ENCODE data around the gene PRRG2.

Gene PRRG2

GRCh38 chr19:49624967-49625910 is 44.1 kb downstream of the PRRG2 start:
- H3K9ac ChIP-seq = no peak overlapping the region
- peaks cover 9% of the 10 kb centered on the region for H3K79me2 ChIP-seq
- H3K9me3 ChIP-seq (ENCODE audit: control insufficient read depth, low read length) = no peaks in the 10 kb centered on the region
- H3K36me3 ChIP-seq (ENCODE audit: control insufficient read depth, insufficient read depth, low read length) = no peaks in the 10 kb centered on the region
- no peak for TF ChIP-seq CTCF (IDR thresholded peaks at IDR 0.05)
- no peak overlapping the region for H2AFZ ChIP-seq
- no peaks in the 10 kb centered on the region for H3K27me3 ChIP-seq (ENCODE audit: control insufficient read depth, insufficient read depth, low read length)
- no peak overlapping the region for H3K4me3 ChIP-seq (ENCODE audit: low read depth, low read length)
- no peak overlapping the region for H3K27ac ChIP-seq
- H3K4me2 ChIP-seq (ENCODE audit: low read length) = no peak overlapping the region
- H3K4me1 ChIP-seq = no peaks in the 10 kb centered on the region

DNA sequence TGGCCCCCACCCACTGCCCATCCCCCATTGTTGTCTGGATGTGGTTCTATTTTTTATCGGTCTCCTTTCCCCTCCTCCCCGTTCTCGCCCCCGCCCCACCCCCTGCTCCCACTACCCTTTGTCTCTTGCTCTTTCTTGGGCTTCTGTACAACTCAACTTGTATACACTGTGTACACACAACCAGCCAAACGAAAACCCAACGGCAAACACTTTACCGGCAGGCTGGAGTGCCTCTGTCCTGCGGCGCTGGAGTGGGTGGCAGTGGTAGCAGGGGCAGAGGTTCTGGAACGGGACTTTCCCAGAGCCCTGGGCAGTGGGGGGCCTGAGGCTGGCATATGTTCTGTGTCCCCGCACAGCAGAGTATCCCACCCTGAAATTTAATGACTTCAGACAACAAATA is 45.1 kb downstream of the PRRG2 start:
- H3K27me3 ChIP-seq (ENCODE audit: control insufficient read depth, insufficient read depth, low read length) = no peaks in the 10 kb centered on the region
- H3K79me2 ChIP-seq = peaks cover 4% of the 10 kb centered on the region
- no peaks in the 10 kb centered on the region for H3K36me3 ChIP-seq (ENCODE audit: control insufficient read depth, insufficient read depth, low read length)
- no peak for TF ChIP-seq CTCF (IDR thresholded peaks at IDR 0.05)
- no peak overlapping the region for H3K4me2 ChIP-seq (ENCODE audit: low read length)
- no peak overlapping the region for H3K27ac ChIP-seq
- no peak overlapping the region for H2AFZ ChIP-seq
- H3K4me1 ChIP-seq = peaks cover 6% of the 10 kb centered on the region
- no peaks in the 10 kb centered on the region for H3K9me3 ChIP-seq (ENCODE audit: control insufficient read depth, low read length)
- H3K4me3 ChIP-seq (ENCODE audit: low read depth, low read length) = no peak overlapping the region
- H3K9ac ChIP-seq = no peak overlapping the region

- TF ChIP-seq CTCF (IDR thresholded peaks at IDR 0.05) = no peak
- Histone ChIP-seq H3K9me3 (ENCODE audit: control insufficient read depth, low read length) (no peaks in the 10 kb centered on the region), H3K27ac (no peak overlapping the region), H3K36me3 (ENCODE audit: control insufficient read depth, insufficient read depth, low read length) (no peaks in the 10 kb centered on the region), H3K79me2 (no peaks in the 10 kb centered on the region), H3K27me3 (ENCODE audit: control insufficient read depth, insufficient read depth, low read length) (no peaks in the 10 kb centered on the region), H3K4me3 (ENCODE audit: low read depth, low read length) (no peak overlapping the region), H3K4me1 (peaks cover 6% of the 10 kb centered on the region), H2AFZ (no peak overlapping the region), H3K9ac (no peak overlapping the region), H3K4me2 (ENCODE audit: low read length) (no peak overlapping the region)
Observed at GRCh38 chr19:49629659-49630058, 48.5 kb downstream of the PRRG2 start.

DNA sequence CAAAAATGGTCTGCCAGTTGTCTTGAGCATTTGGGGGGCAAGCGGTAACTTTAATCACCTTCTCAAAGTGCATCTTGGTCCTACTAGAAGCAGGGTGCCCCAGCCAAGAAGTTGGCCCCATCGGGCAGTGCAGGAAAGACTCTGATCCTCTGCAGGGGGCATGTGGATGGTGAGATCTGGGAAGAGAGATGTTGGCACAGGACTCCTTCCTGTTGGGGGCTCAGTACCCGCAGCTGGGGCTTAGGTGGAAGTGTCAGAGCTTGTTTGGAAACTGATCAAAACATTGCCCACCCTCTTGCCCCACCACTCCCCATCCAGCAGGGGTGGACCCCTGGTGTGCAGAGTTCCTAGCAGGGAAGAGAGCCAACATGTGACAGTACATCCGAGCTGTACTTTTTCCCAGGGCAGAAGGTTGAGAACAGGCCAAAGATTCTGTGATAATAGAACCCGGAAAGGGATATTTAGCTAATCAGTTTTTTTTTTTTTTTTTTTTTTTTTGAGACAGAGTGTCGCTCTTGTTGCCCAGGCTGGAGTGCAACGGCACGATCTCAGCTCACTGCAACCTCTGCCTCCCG is 50.0 kb downstream of the PRRG2 start:
- H3K4me3 ChIP-seq (ENCODE audit: low read depth, low read length) = no peak overlapping the region

More for the DNA sequence above, 50.0 kb downstream of the PRRG2 start:
- H2AFZ ChIP-seq = no peak overlapping the region
- no peaks in the 10 kb centered on the region for H3K9me3 ChIP-seq (ENCODE audit: control insufficient read depth, low read length)
- H3K79me2 ChIP-seq = no peaks in the 10 kb centered on the region
- peaks cover 6% of the 10 kb centered on the region for H3K4me1 ChIP-seq
- no peak for TF ChIP-seq CTCF (IDR thresholded peaks at IDR 0.05)
- no peaks in the 10 kb centered on the region for H3K36me3 ChIP-seq (ENCODE audit: control insufficient read depth, insufficient read depth, low read length)
- no peak overlapping the region for H3K27ac ChIP-seq
- H3K27me3 ChIP-seq (ENCODE audit: control insufficient read depth, insufficient read depth, low read length) = no peaks in the 10 kb centered on the region
- H3K4me2 ChIP-seq (ENCODE audit: low read length) = no peak overlapping the region
- no peak overlapping the region for H3K9ac ChIP-seq
